ENCODE results near the gene HYAL3. TPM values are rescaled to one million over a fixed set of nuclear protein-coding genes. Genes with fewer than 3 reads are reported as not detected.
"Not testable (repeated sequence)": the region's sequence is repeated elsewhere in the genome, so short reads cannot be mapped to it uniquely, and the experiment has no call there.

Gene HYAL3
- total RNA-seq, 2 donors from 2014 or later = 4.1 to 10.7 TPM

DNA sequence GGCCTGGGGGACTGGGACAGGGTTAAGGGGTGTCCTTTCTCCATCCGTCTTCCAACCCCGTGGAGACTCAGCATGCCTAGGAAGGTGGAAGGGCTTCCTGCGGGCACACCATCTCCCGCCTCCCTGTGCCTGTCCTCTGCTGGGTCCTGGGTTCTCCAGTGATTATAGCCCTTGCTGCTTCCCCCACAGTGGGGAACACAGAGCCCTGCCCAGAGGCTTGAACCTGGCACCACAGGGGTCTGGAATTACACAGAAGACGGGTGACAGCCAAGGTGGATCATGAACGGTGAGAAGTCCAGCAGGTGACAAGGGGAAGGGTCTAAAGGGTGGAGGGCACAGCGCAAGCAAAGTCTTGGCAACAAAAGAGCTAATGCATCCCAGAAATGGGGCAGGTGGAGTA lies 36.4 kb downstream of the HYAL3 start:
- Histone ChIP-seq H3K4me3 (no peak overlapping the region), H3K27me3 (replicated peaks; ENCODE audit: insufficient read depth) (no peaks in the 10 kb centered on the region), H3K27ac (no peak overlapping the region), H3K9me3 (no peaks in the 10 kb centered on the region), H3K36me3 (peaks cover 2 to 5% of the 10 kb centered on the region in 2 donors), H3K4me1 (replicated peaks) (peaks cover 21% of the 10 kb centered on the region)
- TF ChIP-seq, protein P1, sequence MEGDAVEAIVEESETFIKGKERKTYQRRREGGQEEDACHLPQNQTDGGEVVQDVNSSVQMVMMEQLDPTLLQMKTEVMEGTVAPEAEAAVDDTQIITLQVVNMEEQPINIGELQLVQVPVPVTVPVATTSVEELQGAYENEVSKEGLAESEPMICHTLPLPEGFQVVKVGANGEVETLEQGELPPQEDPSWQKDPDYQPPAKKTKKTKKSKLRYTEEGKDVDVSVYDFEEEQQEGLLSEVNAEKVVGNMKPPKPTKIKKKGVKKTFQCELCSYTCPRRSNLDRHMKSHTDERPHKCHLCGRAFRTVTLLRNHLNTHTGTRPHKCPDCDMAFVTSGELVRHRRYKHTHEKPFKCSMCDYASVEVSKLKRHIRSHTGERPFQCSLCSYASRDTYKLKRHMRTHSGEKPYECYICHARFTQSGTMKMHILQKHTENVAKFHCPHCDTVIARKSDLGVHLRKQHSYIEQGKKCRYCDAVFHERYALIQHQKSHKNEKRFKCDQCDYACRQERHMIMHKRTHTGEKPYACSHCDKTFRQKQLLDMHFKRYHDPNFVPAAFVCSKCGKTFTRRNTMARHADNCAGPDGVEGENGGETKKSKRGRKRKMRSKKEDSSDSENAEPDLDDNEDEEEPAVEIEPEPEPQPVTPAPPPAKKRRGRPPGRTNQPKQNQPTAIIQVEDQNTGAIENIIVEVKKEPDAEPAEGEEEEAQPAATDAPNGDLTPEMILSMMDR (IDR thresholded peaks at IDR 0.05) = no peak
- 85% methylated on average over 7 of the region's 7 CpGs for WGBS
- no peak for DNase-seq (ENCODE audit: low spot score)
- intact Hi-C loops (cut with DNase I) = no loop called here

DNA sequence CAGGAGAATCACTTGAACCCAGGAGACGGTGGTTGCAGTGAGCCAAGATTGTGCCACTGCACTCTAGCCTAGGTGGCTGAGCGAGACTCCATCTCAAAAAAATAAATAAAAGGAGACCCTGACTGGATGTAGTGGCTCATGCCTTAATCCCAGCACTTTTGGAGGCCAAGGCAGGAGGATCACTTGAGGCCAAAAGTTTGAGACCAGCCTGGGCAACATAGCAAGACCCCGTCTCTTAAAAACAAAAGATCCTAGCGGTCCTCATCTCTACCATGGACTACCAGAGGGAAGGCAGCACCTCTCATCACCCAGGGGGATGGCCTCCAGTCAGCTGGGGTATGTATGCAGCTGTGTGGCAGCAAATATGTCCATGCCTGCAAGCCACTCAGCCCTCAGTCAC lies 37.0 kb downstream of the HYAL3 start:
- intact Hi-C loops (cut with DNase I); H3K36me3 ChIP-seq; H3K4me3 ChIP-seq; H3K27me3 ChIP-seq (replicated peaks; ENCODE audit: insufficient read depth); DNase-seq (ENCODE audit: low spot score); H3K27ac ChIP-seq; H3K9me3 ChIP-seq: not testable (repeated sequence)
- 100% methylated on average over 4 of the region's 4 CpGs for WGBS
- peaks cover 21% of the 10 kb centered on the region for H3K4me1 ChIP-seq (replicated peaks)

DNA sequence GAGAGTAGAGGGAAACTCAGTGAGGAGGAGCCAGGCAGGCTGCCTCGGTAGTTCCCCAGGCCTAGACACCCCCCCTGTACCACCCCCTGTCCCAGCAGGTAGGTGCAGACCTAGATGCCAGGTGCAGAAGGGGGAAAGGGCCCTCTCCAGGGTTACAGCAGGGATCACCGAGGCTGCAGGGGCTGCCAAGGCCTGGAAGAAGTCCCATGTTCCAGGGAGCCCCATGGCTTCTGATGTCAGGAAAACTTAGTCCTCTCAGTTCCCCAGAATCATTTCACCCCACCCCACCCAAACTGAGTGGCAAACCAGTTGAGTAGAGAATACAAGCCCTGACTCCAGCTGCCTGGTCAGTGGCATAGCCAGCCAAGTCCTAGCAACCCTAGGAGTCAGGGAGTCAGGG lies 37.7 kb downstream of the HYAL3 start:
- TF ChIP-seq, protein P1 (IDR thresholded peaks at IDR 0.05) = no peak
- TF ChIP-seq POLR2AphosphoS5 (IDR thresholded peaks at IDR 0.05) = no peak
- TF ChIP-seq POLR2A (IDR thresholded peaks at IDR 0.05) = no peak
- H3K4me1 ChIP-seq (replicated peaks) = peaks cover 16% of the 10 kb centered on the region
- DNase-seq (ENCODE audit: low spot score) = no peak
- WGBS = 51% methylated on average over 2 of the region's 2 CpGs
- peaks cover 15 to 16% of the 10 kb centered on the region in 2 donors for H3K36me3 ChIP-seq
- H3K27me3 ChIP-seq (replicated peaks; ENCODE audit: insufficient read depth) = no peaks in the 10 kb centered on the region
- H3K9me3 ChIP-seq = no peaks in the 10 kb centered on the region
- H3K4me3 ChIP-seq = no peak overlapping the region
- intact Hi-C loops (cut with DNase I) = loop anchor here (2.0 kb wide), 1 partner anchor 61 kb away; the partner anchor contains the start of gene HYAL2
- peak overlapping the region; percentile 96 to 98 for H3K27ac ChIP-seq

DNA sequence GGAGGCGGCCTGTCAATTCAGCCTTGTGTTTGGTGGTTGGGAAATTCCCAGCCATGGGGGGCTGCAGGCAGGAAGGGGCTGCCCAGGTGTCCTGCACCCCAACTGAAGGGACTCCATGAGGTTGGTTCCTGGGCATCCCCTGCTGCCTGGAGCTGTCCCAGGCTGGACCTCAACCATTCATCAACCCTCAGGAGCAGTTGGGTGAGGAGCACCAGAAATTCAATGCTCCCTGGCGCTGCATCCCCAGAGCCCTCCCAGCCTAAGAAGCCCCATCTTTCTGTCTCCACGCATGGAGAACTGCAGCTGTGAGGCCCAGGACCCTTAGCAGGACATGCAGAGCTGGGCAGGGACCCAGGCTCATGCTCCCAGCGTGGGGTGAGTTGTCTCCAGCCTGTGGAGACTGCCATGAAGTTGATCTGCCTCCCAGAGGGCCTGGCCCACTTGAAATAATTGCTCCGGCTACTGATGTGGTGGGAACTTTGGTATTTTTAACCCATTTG lies 38.2 kb downstream of the HYAL3 start:
- TF ChIP-seq, protein P1 (IDR thresholded peaks at IDR 0.05) = no peak
- TF ChIP-seq POLR2A (IDR thresholded peaks at IDR 0.05) (no peak), POLR2AphosphoS5 (IDR thresholded peaks at IDR 0.05) (no peak)
- Histone ChIP-seq H3K36me3 (peaks cover 19 to 21% of the 10 kb centered on the region in 2 donors), H3K9me3 (no peaks in the 10 kb centered on the region), H3K27me3 (replicated peaks; ENCODE audit: insufficient read depth) (no peaks in the 10 kb centered on the region), H3K4me1 (replicated peaks) (peaks cover 16% of the 10 kb centered on the region), H3K4me3 (peak overlapping the region; percentile 54 to 62), H3K27ac (peak overlapping the region; percentile 96 to 98)
- DNase-seq (ENCODE audit: low spot score) = no peak
- intact Hi-C loops (cut with DNase I) = loop anchor here (1.0 to 2.0 kb wide), 2 partner anchors 11 to 62 kb away; partner anchors contain the start of gene HYAL2
- 59% methylated on average over 4 of the region's 5 CpGs for WGBS

DNA sequence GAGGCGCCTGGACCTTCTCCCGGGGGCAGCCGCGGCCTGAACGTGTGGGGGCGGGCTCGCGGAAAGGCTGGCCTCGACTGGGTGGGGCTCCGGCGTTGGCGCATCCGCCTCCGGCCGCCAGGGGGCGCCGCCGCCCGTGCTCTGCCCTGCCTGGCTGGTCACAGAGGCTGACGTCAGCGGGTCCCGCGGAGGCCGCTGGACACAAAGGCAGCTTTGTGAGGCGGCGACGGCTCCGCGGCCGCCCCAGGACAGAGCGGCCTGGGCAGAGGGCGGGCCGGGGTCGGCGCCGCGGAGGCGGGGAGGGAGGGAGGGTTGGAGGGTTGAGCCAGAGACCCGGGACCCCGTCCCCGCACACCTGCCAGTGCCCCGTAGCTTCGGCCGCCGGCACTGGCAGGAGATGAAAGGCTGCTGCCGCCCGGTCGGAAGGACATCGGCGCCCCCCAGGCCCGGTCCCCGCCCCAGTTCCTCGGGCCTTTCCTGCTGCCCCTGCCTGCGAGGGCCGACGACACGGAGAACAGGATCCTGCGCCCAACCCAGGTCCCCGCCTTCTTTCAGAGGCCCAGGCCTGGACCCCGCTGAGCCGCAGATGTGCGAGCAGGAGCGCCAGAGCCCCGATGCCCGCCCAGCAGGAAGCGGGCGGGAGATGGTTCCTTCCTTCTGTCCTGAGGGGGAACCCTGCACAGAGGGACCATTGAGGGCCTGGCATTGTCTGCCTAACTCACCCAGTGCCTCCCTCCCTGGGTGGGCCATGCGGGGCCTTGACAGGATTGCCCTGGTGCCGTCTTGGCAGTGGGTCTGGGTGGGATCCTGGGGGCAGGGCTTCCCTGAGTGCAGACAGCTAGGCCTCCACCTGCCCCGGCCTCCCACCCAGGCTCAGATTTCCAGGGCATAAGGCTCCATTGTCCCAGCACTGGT lies 38.9 kb downstream of the HYAL3 start:
- WGBS = under 1% methylated on average over 64 of the region's 70 CpGs
- peak; percentile 89 for DNase-seq (ENCODE audit: low spot score)

More for the DNA sequence above, 38.9 kb downstream of the HYAL3 start:
- Histone ChIP-seq H3K4me1 (replicated peaks) (peaks cover 16% of the 10 kb centered on the region), H3K27ac (peak overlapping the region; percentile 96 to 98), H3K4me3 (peak overlapping the region; percentile 54 to 62), H3K9me3 (no peaks in the 10 kb centered on the region), H3K36me3 (peaks cover 19 to 21% of the 10 kb centered on the region in 2 donors), H3K27me3 (replicated peaks; ENCODE audit: insufficient read depth) (no peaks in the 10 kb centered on the region)
- TF ChIP-seq POLR2A (IDR thresholded peaks at IDR 0.05) (peak; percentile 69), POLR2AphosphoS5 (IDR thresholded peaks at IDR 0.05) (peak; percentile 76)
- TF ChIP-seq, protein P1 (IDR thresholded peaks at IDR 0.05) = peak; percentile 99 to 100 (median 100)
- intact Hi-C loops (cut with DNase I) = loop anchor here (1.0 to 2.0 kb wide), 2 partner anchors 12 to 63 kb away; partner anchors contain the start of gene HYAL2

Data from prostate gland (tissue), 2 donors.